B cell (primary cell): Measurements from ENCODE around the gene MCOLN1.

Experiments
- EZH2 ChIP-seq: IDR thresholded peaks from 2 replicates; pipeline ENCODE4 v1.6.1; 2012; ENCODE audit warnings: borderline replicate concordance, low read depth, mild to moderate bottlenecking, moderate library complexity, low read length; ENCODE audit not compliant: insufficient read depth, poor library complexity, severe bottlenecking
- TF ChIP-seq, protein P1 (sequence below): fragments of 200-600 bp; IDR thresholded peaks from one replicate; pipeline ENCODE4 v1.8.0; 2022; ENCODE audit warnings: antibody characterized with exemption, mild to moderate bottlenecking

DNA sequence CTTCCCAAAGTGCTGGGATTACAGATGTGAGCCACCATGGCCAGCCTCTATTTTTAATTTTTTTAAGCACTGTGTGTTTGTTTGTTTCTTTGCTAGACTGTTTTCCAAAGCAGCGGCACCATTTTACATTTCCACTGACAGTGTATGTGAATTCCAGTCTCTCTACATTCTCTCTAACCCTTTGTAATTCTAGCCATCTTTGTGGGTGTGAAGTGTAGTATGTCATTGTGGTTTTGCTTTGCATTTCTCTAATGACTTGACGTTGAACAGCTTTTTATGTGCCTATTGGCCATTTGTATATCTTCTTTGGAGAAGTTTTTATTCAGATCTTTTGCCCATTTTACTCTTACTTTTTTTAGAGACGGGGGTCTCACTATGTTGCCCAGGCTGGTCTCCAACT, 24.7 kb downstream of the MCOLN1 start:
- TF ChIP-seq, protein P1, sequence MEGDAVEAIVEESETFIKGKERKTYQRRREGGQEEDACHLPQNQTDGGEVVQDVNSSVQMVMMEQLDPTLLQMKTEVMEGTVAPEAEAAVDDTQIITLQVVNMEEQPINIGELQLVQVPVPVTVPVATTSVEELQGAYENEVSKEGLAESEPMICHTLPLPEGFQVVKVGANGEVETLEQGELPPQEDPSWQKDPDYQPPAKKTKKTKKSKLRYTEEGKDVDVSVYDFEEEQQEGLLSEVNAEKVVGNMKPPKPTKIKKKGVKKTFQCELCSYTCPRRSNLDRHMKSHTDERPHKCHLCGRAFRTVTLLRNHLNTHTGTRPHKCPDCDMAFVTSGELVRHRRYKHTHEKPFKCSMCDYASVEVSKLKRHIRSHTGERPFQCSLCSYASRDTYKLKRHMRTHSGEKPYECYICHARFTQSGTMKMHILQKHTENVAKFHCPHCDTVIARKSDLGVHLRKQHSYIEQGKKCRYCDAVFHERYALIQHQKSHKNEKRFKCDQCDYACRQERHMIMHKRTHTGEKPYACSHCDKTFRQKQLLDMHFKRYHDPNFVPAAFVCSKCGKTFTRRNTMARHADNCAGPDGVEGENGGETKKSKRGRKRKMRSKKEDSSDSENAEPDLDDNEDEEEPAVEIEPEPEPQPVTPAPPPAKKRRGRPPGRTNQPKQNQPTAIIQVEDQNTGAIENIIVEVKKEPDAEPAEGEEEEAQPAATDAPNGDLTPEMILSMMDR, result no peak
- no peak for TF ChIP-seq EZH2
